HG02870 (cell line): ENCODE measurements around the gene RNF213.
"Not testable (repeated sequence)": the region's sequence is repeated elsewhere in the genome, so short reads cannot be mapped to it uniquely, and the experiment has no call there.

ENCODE experiments used
- ATAC-seq: cut with Tn5 transposase; IDR thresholded peaks from one replicate; pipeline ENCODE4 v1.9.1; 2021; ENCODE audit warnings: mild to moderate bottlenecking, moderate library complexity; ENCODE audit not compliant: unreplicated experiment

The RNF213 gene

DNA sequence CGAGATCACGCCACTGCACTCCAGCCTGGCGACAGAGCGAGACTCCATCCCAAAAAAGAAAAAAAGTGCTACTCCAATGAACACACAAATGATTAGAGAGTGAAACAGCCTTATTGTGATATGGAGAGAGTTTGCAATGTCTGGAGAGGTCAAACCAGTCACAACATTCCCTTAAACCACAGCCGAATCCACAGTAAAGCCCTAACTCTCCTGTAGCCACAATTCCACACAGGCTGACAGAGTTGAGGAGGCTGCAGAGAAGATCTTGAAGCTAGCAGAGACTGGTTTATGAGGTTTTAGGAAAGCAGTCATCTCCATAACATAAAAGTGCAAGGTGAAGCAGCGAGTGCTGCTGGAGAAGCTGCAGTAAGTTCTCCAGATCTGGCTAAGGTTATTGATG is 6.7 kb downstream of the RNF213 start:
- no peak for ATAC-seq

DNA sequence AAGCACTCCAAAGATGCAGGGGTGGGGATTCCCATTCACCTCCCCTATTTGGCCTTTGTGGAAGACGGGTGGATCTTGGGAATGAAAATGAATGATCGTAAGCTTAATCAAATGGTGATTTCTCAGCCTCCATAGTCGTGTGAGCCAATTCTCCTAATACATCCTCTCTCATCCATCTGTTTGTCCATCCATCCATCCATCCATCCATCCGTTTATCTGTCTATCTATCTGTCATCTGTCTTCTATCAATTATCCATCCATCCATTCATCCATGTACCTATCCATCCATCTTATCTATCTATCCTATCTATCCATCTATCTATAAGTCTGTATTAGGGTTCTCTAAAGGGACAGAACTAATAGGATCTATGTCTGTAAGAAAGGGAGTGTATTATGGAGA is 7.8 kb downstream of the RNF213 start:
- ATAC-seq, result no peak

DNA sequence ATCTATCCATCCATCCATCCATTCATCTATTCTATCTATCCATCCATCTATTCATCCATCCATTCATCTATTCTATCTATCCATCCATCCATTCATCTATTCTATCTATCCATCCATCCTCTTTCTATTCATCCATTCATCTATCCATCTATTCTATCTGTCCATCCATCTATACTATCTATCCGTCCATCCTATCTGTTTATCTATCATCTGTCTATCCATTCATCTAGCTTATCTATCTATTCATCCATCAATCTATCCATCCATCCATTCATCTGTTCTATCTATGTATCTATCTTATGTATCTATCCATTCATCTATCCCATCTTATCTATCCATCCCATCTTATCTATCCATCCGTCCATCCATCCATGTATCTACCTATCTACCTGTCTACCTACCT is 8.8 kb downstream of the RNF213 start:
- ATAC-seq, result no peak

DNA sequence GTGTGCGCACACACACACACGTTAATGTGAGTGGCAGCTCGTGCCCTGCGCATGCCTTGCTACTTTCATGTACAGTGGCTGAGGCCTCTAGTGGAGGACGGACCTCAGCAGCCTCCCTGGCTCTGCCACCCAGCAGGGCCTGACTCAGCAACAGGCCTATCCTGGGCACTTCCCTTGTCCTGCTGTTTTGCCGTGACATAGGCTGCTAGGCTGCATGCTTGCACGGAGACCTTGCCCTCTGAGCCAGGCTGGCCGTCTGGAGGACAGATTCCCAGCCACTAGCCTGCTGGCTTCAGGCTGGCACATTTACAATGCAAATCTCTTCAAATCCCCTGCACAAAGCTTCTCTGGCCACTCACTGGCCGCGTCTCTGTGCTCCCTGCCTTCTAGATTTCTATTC is 9.5 kb downstream of the RNF213 start:
- no peak for ATAC-seq

DNA sequence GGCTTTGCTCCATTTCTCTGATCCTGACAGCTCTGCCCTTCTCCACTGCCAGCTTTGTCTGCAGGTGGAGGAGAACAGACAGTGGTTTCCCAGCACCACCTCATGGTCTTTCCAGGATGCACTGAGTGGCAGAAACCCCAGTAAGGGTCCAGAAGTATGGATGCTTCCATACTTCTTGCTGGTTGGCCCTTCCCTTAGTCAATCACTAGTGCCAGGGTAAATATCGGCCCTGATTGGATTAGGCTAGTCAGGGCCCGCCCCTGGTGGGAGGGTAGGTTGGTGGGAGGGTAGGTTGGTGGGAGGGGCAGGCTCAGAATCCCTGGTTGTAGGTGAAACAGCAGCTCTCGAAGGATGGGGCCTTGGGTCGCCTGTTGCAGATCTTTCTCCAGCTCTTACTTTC is 10.2 kb downstream of the RNF213 start:
- no peak for ATAC-seq

- ATAC-seq, result no peak
Measured at GRCh38 chr17:80272366-80272765, 11.7 kb downstream of the RNF213 start.

- no peak for ATAC-seq
Measured at GRCh38 chr17:80274331-80274730, 13.7 kb downstream of the RNF213 start.

GRCh38 chr17:80274871-80275449 is 14.3 kb downstream of the RNF213 start:
- no peak for ATAC-seq

- not testable (repeated sequence) for ATAC-seq
Measured at GRCh38 chr17:80275857-80276256, 15.2 kb downstream of the RNF213 start.

DNA sequence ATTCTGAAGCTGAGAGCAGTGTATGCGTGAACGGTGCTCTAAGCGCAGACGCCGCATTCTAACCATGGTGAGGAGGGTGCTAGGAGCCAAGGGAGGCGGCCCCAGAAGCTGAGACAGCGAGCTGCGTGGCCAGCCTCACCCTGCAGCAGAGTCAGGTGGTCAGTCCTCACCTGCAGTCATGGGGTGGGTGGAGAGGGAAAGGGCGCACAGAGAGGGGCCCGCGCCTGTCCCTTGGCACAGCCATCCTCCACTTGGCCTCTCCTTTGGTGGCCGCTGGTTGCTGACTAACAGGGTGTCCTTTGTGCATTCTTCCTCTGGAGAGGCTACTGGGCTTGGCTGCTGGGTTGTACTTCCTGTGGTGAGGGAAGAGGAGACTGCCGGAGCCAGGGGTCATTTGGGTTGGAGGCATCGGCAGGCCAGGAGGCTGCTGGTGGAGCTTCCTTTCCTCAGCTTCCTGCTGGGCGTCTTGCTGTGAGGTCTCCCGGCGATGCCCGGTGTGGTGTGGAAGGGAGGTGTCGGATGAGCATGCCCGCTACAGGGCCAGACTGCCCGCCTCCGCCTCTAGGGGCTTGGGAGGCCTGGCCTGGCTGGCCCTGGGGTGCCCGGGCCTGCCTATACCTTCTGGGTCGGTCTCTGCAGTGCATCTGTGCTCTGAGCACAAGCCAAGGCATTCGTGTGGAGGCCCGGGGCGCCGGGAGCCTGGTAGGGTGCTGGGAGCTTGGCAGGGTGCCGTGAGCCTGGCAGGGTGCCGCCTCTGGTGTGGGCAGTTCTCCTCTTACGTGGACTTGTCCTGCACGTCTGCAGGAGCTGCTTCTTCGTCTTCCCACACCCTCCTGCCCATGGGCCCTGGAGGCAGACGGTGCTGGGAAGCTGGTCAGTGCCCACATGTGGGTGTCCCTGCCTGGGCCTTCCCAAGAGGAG is 17.4 kb downstream of the RNF213 start:
- ATAC-seq, result no peak

DNA sequence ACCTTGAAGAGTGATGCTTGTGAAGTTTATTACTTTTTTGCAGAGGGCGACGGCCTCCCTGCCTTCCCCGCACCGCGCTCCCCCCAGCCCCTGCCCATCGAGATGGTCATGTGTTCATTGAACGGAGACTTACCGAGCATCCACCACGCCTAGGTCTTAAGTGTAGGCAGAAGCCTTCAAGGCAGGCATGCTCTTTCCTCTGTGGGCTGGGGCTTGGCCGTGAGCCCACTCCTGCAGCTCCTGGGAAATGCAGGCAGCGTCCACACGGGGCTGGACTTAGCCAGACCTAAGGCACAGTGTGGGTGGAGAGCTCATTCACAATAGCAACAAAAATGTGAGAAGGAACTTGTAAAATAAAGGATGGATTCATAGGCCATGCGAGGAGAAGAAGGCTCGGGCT is 19.2 kb downstream of the RNF213 start:
- ATAC-seq, result no peak

DNA sequence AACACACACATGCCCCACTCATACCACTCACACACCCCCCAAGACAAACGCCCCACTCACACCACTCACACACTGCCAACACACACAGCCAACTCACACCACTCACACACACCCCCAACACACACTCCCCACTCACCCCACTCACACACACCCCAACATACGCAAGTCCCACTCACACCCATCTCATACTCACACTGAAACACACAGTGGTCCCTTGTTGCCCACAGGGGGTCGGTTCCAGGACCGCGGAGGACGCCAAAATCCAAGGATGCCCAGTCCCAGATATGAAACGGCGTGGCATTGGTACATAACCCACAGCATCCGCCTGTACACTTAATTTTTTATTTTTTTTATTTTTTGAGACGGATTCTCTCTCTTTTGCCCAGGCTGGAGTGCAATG is 20.9 kb downstream of the RNF213 start:
- no peak for ATAC-seq

GRCh38 chr17:80283116-80283852 is 22.6 kb downstream of the RNF213 start:
- no peak for ATAC-seq

DNA sequence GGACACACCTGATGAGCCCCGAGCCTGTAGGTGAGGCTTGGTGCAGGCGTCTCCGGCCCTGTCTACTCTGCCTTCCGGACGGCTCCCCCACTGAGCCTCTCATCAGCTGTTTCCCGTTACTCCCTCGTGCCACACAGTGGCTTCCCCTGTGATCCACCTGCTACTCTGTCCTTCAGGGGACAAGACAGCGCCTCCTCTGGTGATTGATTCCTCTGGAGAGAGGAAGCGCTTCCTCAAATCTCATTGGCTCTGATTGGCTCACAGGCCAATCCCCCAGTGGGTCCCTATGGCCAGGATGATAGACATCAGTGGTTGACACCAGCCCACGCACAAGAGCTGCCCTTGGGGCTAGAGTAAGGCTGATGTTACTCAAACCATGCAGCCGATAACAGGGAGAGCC is 24.0 kb downstream of the RNF213 start:
- ATAC-seq, result no peak

- no peak for ATAC-seq
Measured at GRCh38 chr17:80285237-80285920, 24.7 kb downstream of the RNF213 start.

GRCh38 chr17:80286638-80286960 is 25.9 kb downstream of the RNF213 start:
- no peak for ATAC-seq

- ATAC-seq, result no peak
Measured at GRCh38 chr17:80287038-80287437, 26.4 kb downstream of the RNF213 start.

DNA sequence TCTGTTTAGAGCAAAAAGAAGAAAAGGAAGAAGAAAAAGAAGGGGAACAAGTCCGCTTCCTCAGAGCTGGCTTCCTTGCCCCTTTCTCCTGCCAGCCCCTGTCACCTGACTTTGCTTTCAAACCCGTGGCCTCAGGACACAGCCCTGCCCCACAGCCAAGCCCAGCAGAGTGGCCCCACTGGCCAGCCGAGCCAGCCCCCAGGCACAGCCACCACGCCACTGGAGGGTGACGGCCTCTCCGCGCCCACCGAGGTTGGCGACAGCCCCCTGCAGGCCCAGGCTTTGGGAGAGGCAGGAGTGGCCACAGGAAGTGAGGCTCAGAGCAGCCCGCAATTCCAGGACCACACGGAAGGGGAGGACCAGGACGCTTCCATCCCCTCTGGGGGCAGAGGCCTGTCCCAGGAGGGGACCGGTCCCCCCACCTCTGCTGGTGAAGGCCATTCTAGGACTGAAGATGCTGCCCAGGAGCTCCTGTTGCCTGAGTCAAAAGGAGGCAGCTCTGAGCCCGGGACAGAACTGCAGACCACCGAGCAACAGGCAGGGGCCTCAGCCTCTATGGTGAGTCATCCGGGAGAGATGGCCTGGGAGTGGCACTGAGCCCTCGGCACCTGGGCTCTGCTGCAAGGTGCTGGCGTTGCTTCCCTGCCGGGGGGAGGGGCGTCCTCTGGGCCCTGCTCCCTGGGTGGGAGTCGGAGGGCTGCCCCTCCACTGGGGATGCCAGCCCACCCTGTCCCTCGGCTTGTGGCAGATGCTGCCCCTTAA is 27.3 kb downstream of the RNF213 start:
- no peak for ATAC-seq

- ATAC-seq, result no peak
Measured at GRCh38 chr17:80289616-80290015, 29.0 kb downstream of the RNF213 start.

DNA sequence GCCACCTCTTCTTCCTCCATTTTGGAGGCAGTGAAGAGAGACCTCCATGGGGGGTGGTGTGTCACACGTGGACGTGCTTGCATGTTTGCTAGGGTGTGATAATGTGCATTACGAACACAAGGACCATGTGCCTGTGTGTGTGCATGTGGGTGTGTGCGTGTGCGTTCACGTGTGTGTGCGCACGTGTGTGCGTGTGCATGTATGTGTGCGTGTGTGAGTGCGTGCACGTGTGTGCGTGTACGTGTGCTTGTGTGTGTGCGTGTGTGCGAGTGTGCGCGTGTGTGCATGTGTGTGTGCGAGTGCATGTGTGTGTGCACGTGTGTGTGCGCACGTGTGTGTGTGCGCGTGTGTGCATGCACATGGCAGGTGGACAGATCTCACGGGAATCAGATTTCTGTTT is 29.5 kb downstream of the RNF213 start:
- ATAC-seq, result no peak

- ATAC-seq, result no peak
Measured at GRCh38 chr17:80291260-80291659, 30.6 kb downstream of the RNF213 start.
